GM12874 (cell line): Measurements from ENCODE around the gene GCNA.

Source experiments
- CTCF ChIP-seq: IDR thresholded peaks from 2 replicates; pipeline ENCODE4 v1.5.1; 2011; ENCODE audit warnings: low read depth, mild to moderate bottlenecking, control low read depth, low read length, moderate library complexity; ENCODE audit not compliant: insufficient read depth

The GCNA gene

GRCh38 chrX:71565474-71566041, 12.7 kb upstream of the GCNA start:
- no peak for TF ChIP-seq CTCF

GRCh38 chrX:71573590-71573989, 4.6 kb upstream of the GCNA start:
- no peak for TF ChIP-seq CTCF

- TF ChIP-seq CTCF = no peak
Observed at GRCh38 chrX:71577682-71578081, 555 bp upstream of the GCNA start.

DNA sequence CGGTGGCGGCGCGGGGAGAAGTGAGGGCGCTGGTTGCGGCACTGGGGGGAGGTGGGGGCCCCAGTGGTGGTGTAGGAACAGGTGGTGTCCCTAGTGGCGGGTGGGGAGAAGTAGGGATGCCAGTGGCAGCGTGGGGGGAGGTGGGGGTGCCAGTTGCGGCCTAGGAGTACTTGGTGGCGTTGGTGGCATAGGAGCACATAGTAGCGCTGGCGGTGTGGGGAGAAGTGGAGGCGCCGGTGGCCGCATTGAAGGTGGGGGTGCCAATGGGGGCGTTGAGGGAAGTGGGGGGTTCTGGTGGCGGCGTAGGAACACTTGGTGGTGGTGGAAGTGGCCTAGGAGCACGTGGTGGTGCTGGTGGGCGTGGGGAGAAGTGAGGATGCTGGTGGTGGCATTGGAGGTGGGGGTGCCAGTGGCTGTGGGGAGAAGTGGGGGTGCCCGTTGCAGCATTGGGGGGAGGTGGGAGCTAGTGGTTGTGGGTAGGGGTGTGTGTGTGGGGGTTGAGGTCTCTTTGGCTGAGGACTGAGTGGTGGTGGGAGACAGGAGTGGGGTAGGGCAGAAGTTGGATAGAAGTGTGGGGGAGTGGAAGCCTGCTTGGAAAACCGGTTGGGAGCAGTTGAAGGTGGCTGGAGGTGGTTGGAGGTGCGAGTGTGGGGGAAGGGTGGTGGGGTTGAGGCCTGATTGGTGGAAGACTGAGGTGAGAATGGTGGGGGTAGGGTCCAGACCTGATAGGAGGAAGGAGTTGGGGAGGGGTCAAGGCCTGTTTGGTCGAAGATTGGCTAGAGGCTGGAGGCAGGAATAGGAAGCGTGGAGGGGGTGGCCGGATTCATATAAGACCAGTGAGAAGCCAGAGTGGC, 1.1 kb downstream of the GCNA start:
- TF ChIP-seq CTCF = no peak

DNA sequence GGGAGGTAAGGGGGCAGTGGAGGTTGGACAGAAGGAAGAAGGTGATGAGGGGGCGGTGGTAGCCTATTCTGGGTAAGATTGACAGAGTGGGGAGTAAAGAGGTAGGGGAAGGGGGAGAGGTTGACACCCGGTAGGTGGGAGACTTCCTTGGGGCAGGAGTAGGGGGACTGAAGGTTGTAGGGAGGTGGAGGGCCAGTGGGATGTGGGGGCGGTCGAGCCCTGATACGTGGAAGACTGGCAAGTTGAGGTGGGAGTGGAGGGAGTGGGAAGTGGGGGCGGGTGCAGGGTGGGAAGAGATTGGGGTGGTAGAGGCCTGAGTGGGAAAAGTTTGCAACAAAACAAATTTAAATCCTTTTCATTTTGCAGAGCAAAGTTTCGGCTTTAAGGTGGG, 1.7 kb downstream of the GCNA start:
- no peak for TF ChIP-seq CTCF

- no peak for TF ChIP-seq CTCF
Observed at GRCh38 chrX:71581210-71581609, 3.0 kb downstream of the GCNA start.

DNA sequence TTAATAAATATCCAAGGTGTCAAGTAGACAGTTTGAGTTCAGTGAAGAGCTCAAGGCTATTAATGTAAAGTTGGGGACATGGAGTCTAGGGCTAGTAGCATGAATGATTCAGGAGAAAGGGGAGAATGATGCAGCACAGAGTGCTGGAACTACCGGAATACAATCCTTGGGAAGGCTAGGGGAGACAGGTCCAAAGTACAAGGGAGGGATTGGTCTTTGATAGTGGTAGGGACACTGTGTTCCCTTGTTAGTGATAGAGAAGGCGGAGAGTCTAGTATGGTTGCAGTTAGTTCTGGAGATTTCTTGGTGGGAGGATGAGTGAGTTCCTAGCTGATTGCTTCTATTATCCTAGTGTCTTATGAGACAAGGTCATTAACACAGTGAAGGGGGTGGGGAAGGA, 8.7 kb downstream of the GCNA start:
- no peak for TF ChIP-seq CTCF
